Activated naive CD8-positive, alpha-beta T cell treated with anti-CD3 and anti-CD28 coated beads, Interleukin-2, amount 10 ng/mL, durations not matched to agents 7 days and 5 days (primary cell): ENCODE measurements around the gene MYT1. TPM values are rescaled to one million over a fixed set of nuclear protein-coding genes. Genes with fewer than 3 reads are reported as not detected.
"Not testable (repeated sequence)": the region's sequence is repeated elsewhere in the genome, so short reads cannot be mapped to it uniquely, and the experiment has no call there.

Source experiments
- ATAC-seq: fragments of 150-1000 bp; cut with Tn5 transposase; one replicate; pipeline ENCODE4 v1.10.0; 2021; ENCODE audit warnings: low read depth, moderate library complexity
- POLR2A ChIA-PET: fragments of 350-600 bp; sonication (Branson Sonifier 250); formaldehyde crosslinking; loops from one replicate; lab custom pipeline; 2021; ENCODE audit warnings: antibody characterized with exemption; lab: Charles Lee
- DNase-seq: peaks from one replicate; pipeline ENCODE4 v3.0.0; 2021
- H3K27ac Mint-ChIP-seq: one replicate; pipeline ENCODE4 v1.8.0; 2022; ENCODE audit warnings: mild to moderate bottlenecking, mixed read lengths
- H3K27me3 Mint-ChIP-seq: one replicate; pipeline ENCODE4 v1.8.0; 2022; ENCODE audit warnings: mild to moderate bottlenecking, moderate library complexity, mixed read lengths
- H3K36me3 Mint-ChIP-seq: one replicate; pipeline ENCODE4 v1.8.0; 2021; ENCODE audit warnings: mild to moderate bottlenecking, mixed read lengths
- H3K4me1 Mint-ChIP-seq: one replicate; pipeline ENCODE4 v1.8.0; 2021; ENCODE audit warnings: mixed read lengths
- H3K4me3 Mint-ChIP-seq: one replicate; pipeline ENCODE4 v1.8.0; 2022; ENCODE audit warnings: mild to moderate bottlenecking, moderate library complexity, mixed read lengths
- H3K9me3 Mint-ChIP-seq: one replicate; pipeline ENCODE4 v1.8.0; 2021; ENCODE audit warnings: mixed read lengths
- total RNA-seq, 2 experiments: library from RNA; stranded (reverse); gene quantifications; one replicate each; pipeline ENCODE4 v1.2.3, GENCODE V29; 2021

The MYT1 gene
- total RNA-seq, 2 experiments from 2014 or later: 0.06 TPM; not detected in 1

GRCh38 chr20:64130876-64131275 lies 33.4 kb upstream of the MYT1 start:
- DNase-seq (no peak), ATAC-seq (no peak)
- Mint-ChIP-seq H3K27ac (no peak overlapping the region), H3K27me3 (peaks cover 9% of the 10 kb centered on the region), H3K9me3 (no peaks in the 10 kb centered on the region), H3K4me3 (no peak overlapping the region), H3K4me1 (no peaks in the 10 kb centered on the region), H3K36me3 (no peaks in the 10 kb centered on the region)
- POLR2A ChIA-PET: no interaction called here

- POLR2A ChIA-PET: no interaction called here
- Mint-ChIP-seq H3K36me3 (no peaks in the 10 kb centered on the region), H3K9me3 (no peaks in the 10 kb centered on the region), H3K4me1 (no peaks in the 10 kb centered on the region), H3K27me3 (peaks cover 9% of the 10 kb centered on the region), H3K27ac (peak overlapping the region; percentile 60), H3K4me3 (no peak overlapping the region)
- ATAC-seq (no peak), DNase-seq (no peak)
Observed at GRCh38 chr20:64131406-64131805, 32.8 kb upstream of the MYT1 start.

DNA sequence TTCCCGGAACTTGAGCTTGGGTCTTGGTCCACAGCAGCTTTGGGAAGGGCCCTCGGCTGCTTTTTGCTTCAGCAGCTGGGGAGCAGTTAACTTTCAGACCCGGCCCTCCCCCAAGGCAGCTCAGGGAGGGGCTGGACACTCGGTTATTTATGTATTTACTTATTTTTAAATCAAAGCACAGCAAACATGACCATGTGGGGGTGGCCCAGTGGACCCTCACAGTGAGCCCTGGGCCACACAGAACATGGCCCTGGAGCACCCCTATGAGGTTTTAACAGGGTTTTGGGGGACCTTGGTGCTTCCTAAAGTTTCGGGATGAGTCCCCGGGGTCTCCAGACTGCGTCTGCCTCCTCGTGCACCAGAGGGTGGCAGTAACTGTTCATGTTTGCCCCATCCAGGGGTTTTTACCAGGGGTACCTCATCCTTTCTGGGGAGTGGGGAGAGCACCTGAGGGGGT lies 30.3 kb upstream of the MYT1 start:
- POLR2A ChIA-PET: no interaction called here

DNA sequence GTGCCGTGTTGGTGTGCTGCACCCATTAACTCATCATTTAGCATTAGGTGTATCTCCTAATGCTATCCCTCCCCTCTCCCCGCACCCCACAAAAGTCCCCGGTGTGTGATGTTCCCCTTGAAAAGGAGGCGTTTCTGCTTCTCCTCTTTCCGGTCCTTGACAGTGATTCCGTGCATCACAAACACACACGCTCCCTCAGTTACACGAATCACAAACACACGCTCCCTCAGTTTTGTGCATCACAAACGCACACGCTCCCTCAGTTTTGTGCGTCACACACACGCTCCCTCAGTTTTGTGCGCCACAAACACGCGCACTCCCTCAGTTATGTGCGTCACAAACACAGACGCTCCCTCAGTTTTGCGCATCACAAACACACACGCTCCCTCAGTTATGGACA lies 29.5 kb upstream of the MYT1 start:
- not testable (repeated sequence) for H3K4me1 Mint-ChIP-seq, ATAC-seq, H3K27me3 Mint-ChIP-seq

More for the DNA sequence above, 30.3 kb upstream of the MYT1 start:
- no peak overlapping the region for H3K27ac Mint-ChIP-seq
- no peak for ATAC-seq
- H3K9me3 Mint-ChIP-seq: no peaks in the 10 kb centered on the region
- H3K4me1 Mint-ChIP-seq: no peaks in the 10 kb centered on the region
- H3K27me3 Mint-ChIP-seq: peaks cover 5% of the 10 kb centered on the region
- no peak overlapping the region for H3K4me3 Mint-ChIP-seq
- H3K36me3 Mint-ChIP-seq: no peaks in the 10 kb centered on the region
- DNase-seq: peak; percentile 24

GRCh38 chr20:64136004-64136710 lies 28.1 kb upstream of the MYT1 start:
- Mint-ChIP-seq H3K36me3 (no peaks in the 10 kb centered on the region), H3K4me3 (no peak overlapping the region), H3K27ac (no peak overlapping the region), H3K9me3 (no peaks in the 10 kb centered on the region), H3K27me3 (no peaks in the 10 kb centered on the region), H3K4me1 (no peaks in the 10 kb centered on the region)
- POLR2A ChIA-PET: no interaction called here
- no peak for DNase-seq
- ATAC-seq: no peak

More for the DNA sequence above, 29.5 kb upstream of the MYT1 start:
- H3K9me3 Mint-ChIP-seq, H3K4me3 Mint-ChIP-seq, H3K36me3 Mint-ChIP-seq, DNase-seq, POLR2A ChIA-PET, H3K27ac Mint-ChIP-seq: not testable (repeated sequence)

- no peak overlapping the region for H3K27ac Mint-ChIP-seq
- H3K9me3 Mint-ChIP-seq: no peaks in the 10 kb centered on the region
- H3K27me3 Mint-ChIP-seq: no peaks in the 10 kb centered on the region
- ATAC-seq (no peak), DNase-seq (no peak)
- no peaks in the 10 kb centered on the region for H3K36me3 Mint-ChIP-seq
- no peak overlapping the region for H3K4me3 Mint-ChIP-seq
- no peaks in the 10 kb centered on the region for H3K4me1 Mint-ChIP-seq
- POLR2A ChIA-PET: no interaction called here
Observed at GRCh38 chr20:64137598-64138031, 26.6 kb upstream of the MYT1 start.

GRCh38 chr20:64138276-64138815 lies 25.9 kb upstream of the MYT1 start:
- Mint-ChIP-seq H3K4me1 (no peaks in the 10 kb centered on the region), H3K36me3 (no peaks in the 10 kb centered on the region), H3K4me3 (no peak overlapping the region), H3K27ac (no peak overlapping the region), H3K27me3 (no peaks in the 10 kb centered on the region), H3K9me3 (no peaks in the 10 kb centered on the region)
- ATAC-seq (no peak), DNase-seq (no peak)
- POLR2A ChIA-PET: no interaction called here

- no peak for ATAC-seq
- H3K27me3 Mint-ChIP-seq: no peaks in the 10 kb centered on the region
- H3K9me3 Mint-ChIP-seq: peaks cover 8% of the 10 kb centered on the region
Observed at GRCh38 chr20:64139199-64140060, 24.8 kb upstream of the MYT1 start.

GRCh38 chr20:64140061-64140931 lies 24.0 kb upstream of the MYT1 start:
- Mint-ChIP-seq H3K27ac (no peak overlapping the region), H3K27me3 (no peaks in the 10 kb centered on the region), H3K4me1 (no peaks in the 10 kb centered on the region), H3K9me3 (peaks cover 14% of the 10 kb centered on the region), H3K4me3 (no peak overlapping the region), H3K36me3 (no peaks in the 10 kb centered on the region)
- ATAC-seq (no peak), DNase-seq (peak; percentile 10)
- POLR2A ChIA-PET: no interaction called here

More at GRCh38 chr20:64139199-64140060, 24.8 kb upstream of the MYT1 start:
- no peak overlapping the region for H3K4me3 Mint-ChIP-seq
- DNase-seq: peak; percentile 13
- H3K27ac Mint-ChIP-seq: no peak overlapping the region
- no peaks in the 10 kb centered on the region for H3K36me3 Mint-ChIP-seq
- H3K4me1 Mint-ChIP-seq: no peaks in the 10 kb centered on the region
- POLR2A ChIA-PET: no interaction called here

- POLR2A ChIA-PET: no interaction called here
- Mint-ChIP-seq H3K4me3 (no peak overlapping the region), H3K27me3 (no peaks in the 10 kb centered on the region), H3K4me1 (no peaks in the 10 kb centered on the region), H3K27ac (no peak overlapping the region), H3K9me3 (peaks cover 14% of the 10 kb centered on the region), H3K36me3 (no peaks in the 10 kb centered on the region)
- ATAC-seq (no peak), DNase-seq (no peak)
Observed at GRCh38 chr20:64140956-64141355, 23.3 kb upstream of the MYT1 start.

- Mint-ChIP-seq H3K36me3 (no peaks in the 10 kb centered on the region), H3K4me3 (no peak overlapping the region), H3K4me1 (no peaks in the 10 kb centered on the region), H3K9me3 (peaks cover 14% of the 10 kb centered on the region), H3K27me3 (no peaks in the 10 kb centered on the region), H3K27ac (no peak overlapping the region)
- POLR2A ChIA-PET: no interaction called here
- DNase-seq (no peak), ATAC-seq (no peak)
Observed at GRCh38 chr20:64142590-64142989, 21.7 kb upstream of the MYT1 start.

- Mint-ChIP-seq H3K27ac (no peak overlapping the region), H3K27me3 (no peaks in the 10 kb centered on the region), H3K36me3 (no peaks in the 10 kb centered on the region), H3K4me1 (no peaks in the 10 kb centered on the region), H3K9me3 (peaks cover 14% of the 10 kb centered on the region), H3K4me3 (no peak overlapping the region)
- ATAC-seq (no peak), DNase-seq (no peak)
- POLR2A ChIA-PET: no interaction called here
Observed at GRCh38 chr20:64143018-64143801, 21.0 kb upstream of the MYT1 start.
